Adipose tissue (tissue), 3 donors: Measurements from ENCODE around the gene MOG. TPM values are rescaled to one million over a fixed set of nuclear protein-coding genes. Genes with fewer than 3 reads are reported as not detected.
"Not testable (repeated sequence)": the region's sequence is repeated elsewhere in the genome, so short reads cannot be mapped to it uniquely, and the experiment has no call there.

Experiments used
- H3K27ac ChIP-seq: one replicate; pipeline ENCODE4 v1.5.1; 2013; ENCODE audit warnings: low read depth, low read length
- WGBS, 3 donors: extraction: QIAGEN DNeasy Blood & Tissue Kit; methylation state at CpG; one replicate each; pipeline ENCODE4 v1.1.7; 2013; 5-methylcytosine and 5-hydroxymethylcytosine counted together
- polyA plus RNA-seq, 3 donors: library from polyadenylated mRNA; stranded (reverse); fragments of 200-250 nt; gene quantifications; one replicate each; pipeline ENCODE4 v1.2.3, GENCODE V29; 2013
- donor health status: healthy with polysubstance abuse.
- donor health status: Bipolar disorder and iron deficiency.
- donor health status: healthy.

Gene MOG
- polyA plus RNA-seq, 3 donors = not detected

- no peak overlapping the region for H3K27ac ChIP-seq
- WGBS, 3 donors = 44 to 91% (median 85%) methylated on average over 1 of the region's 1 CpG
Observed at GRCh38 chr6:29666826-29667130, 9.9 kb downstream of the MOG start.

GRCh38 chr6:29667158-29667557 is 10.3 kb downstream of the MOG start:
- no peak overlapping the region for H3K27ac ChIP-seq
- WGBS, 3 donors = 29 to 49% (median 44%) methylated on average over 5 of the region's 5 CpGs

- H3K27ac ChIP-seq = no peak overlapping the region
- 19 to 52% (median 30%) methylated on average over 1 of the region's 1 CpG for WGBS, 3 donors
Observed at GRCh38 chr6:29671026-29671425, 14.1 kb downstream of the MOG start.

- 90 to 94% (median 93%) methylated on average over 5 of the region's 5 CpGs for WGBS, 3 donors
Observed at GRCh38 chr6:29672116-29672515, 15.2 kb downstream of the MOG start.

GRCh38 chr6:29673161-29673560 is 16.3 kb downstream of the MOG start:
- WGBS, 3 donors = 92 to 95% (median 93%) methylated on average over 12 of the region's 12 CpGs
- no peak overlapping the region for H3K27ac ChIP-seq

More at GRCh38 chr6:29672116-29672515, 15.2 kb downstream of the MOG start:
- not testable (repeated sequence) for H3K27ac ChIP-seq

- 81 to 87% (median 83%) methylated on average over 5 of the region's 5 CpGs for WGBS, 3 donors
- no peak overlapping the region for H3K27ac ChIP-seq
Observed at GRCh38 chr6:29674008-29674407, 17.1 kb downstream of the MOG start.

GRCh38 chr6:29675561-29675960 is 18.7 kb downstream of the MOG start:
- no peak overlapping the region for H3K27ac ChIP-seq
- WGBS, 3 donors = 44 to 92% (median 88%) methylated on average over 1 of the region's 1 CpG

GRCh38 chr6:29676981-29677601 is 20.2 kb downstream of the MOG start:
- 18 to 35% (median 32%) methylated on average over 2 of the region's 2 CpGs for WGBS, 3 donors
- H3K27ac ChIP-seq = no peak overlapping the region

GRCh38 chr6:29678114-29678513 is 21.2 kb downstream of the MOG start:
- no peak overlapping the region for H3K27ac ChIP-seq
- WGBS, 3 donors = 82 to 86% (median 82%) methylated on average over 5 of the region's 5 CpGs

- no peak overlapping the region for H3K27ac ChIP-seq
- WGBS, 3 donors = 70 to 86% (median 74%) methylated on average over 13 of the region's 13 CpGs
Observed at GRCh38 chr6:29679962-29680361, 23.1 kb downstream of the MOG start.

- WGBS, 3 donors = 55 to 92% (median 88%) methylated on average over 24 of the region's 24 CpGs
- no peak overlapping the region for H3K27ac ChIP-seq
Observed at GRCh38 chr6:29680416-29680815, 23.5 kb downstream of the MOG start.

GRCh38 chr6:29680904-29681303 is 24.0 kb downstream of the MOG start, which contains the start of gene ZFP57:
Gene ZFP57 (minus strand): TSS chr6:29681152. CDS start chr6:29677003, 4,149 bp downstream.
- 41 to 77% (median 68%) methylated on average over 30 to 31 of the region's 31 CpGs for WGBS, 3 donors
- H3K27ac ChIP-seq = no peak within 1 kb of the TSS

- no peak overlapping the region for H3K27ac ChIP-seq
- 82 to 92% (median 87%) methylated on average over 8 of the region's 8 CpGs for WGBS, 3 donors
Observed at GRCh38 chr6:29681811-29682210, 24.9 kb downstream of the MOG start.

- no peak overlapping the region for H3K27ac ChIP-seq
- WGBS, 3 donors = 53 to 67% (median 63%) methylated on average over 15 of the region's 15 CpGs
Observed at GRCh38 chr6:29685718-29686326, 28.9 kb downstream of the MOG start.

- H3K27ac ChIP-seq = no peak overlapping the region
- 46 to 62% (median 58%) methylated on average over 3 of the region's 3 CpGs for WGBS, 3 donors
Observed at GRCh38 chr6:29694637-29695036, 37.7 kb downstream of the MOG start.

- WGBS, 3 donors = 64 to 81% (median 78%) methylated on average over 10 of the region's 10 CpGs
- H3K27ac ChIP-seq = no peak overlapping the region
Observed at GRCh38 chr6:29696147-29697125, 39.5 kb downstream of the MOG start.

- H3K27ac ChIP-seq = no peak overlapping the region
- WGBS, 3 donors = 9 to 24% (median 23%) methylated on average over 17 of the region's 17 CpGs
Observed at GRCh38 chr6:29702519-29703103, 45.7 kb downstream of the MOG start.

- H3K27ac ChIP-seq = no peak overlapping the region
- 25 to 34% (median 33%) methylated on average over 10 of the region's 10 CpGs for WGBS, 3 donors
Observed at GRCh38 chr6:29705389-29706231, 48.7 kb downstream of the MOG start.
